Skeletal muscle tissue (tissue), 4 donors: ENCODE data around the gene PLA2G15. TPM values are rescaled to one million over a fixed set of nuclear protein-coding genes. Genes with fewer than 3 reads are reported as not detected.

Source experiments
- H3K27ac ChIP-seq: one replicate; pipeline ENCODE4 v1.7.0; 2013; ENCODE audit warnings: mild to moderate bottlenecking, low read depth, low read length, inconsistent platforms
- H3K27me3 ChIP-seq, 3 donors: one replicate each; pipeline ENCODE4 v1.7.0; 2013; ENCODE audit warnings: low read length in 3 of 3; ENCODE audit not compliant: control insufficient read depth in 3 of 3, insufficient read depth in 3 of 3
- H3K36me3 ChIP-seq, 3 donors: one replicate each; pipeline ENCODE4 v1.7.0; 2013; ENCODE audit warnings: low read length in 3 of 3; ENCODE audit not compliant: control insufficient read depth in 3 of 3, insufficient read depth in 3 of 3
- H3K4me1 ChIP-seq, 3 donors: one replicate each; pipeline ENCODE4 v1.7.0; 2013; ENCODE audit warnings: low read length in 3 of 3, mild to moderate bottlenecking in 3 of 3; ENCODE audit not compliant: control insufficient read depth in 3 of 3, insufficient read depth in 3 of 3
- H3K4me3 ChIP-seq, 3 donors: one replicate each; pipeline ENCODE4 v1.7.0; 2013; ENCODE audit warnings: low read length in 3 of 3
- H3K9ac ChIP-seq, 3 donors: one replicate each; pipeline ENCODE4 v1.7.0; 2013; ENCODE audit warnings: low read length in 3 of 3, mild to moderate bottlenecking in 3 of 3, moderate library complexity in 2 of 3, low read depth in 1 of 3
- H3K9me3 ChIP-seq, 3 donors: one replicate each; pipeline ENCODE4 v1.7.0; 2013; ENCODE audit warnings: low read length in 3 of 3; ENCODE audit not compliant: control insufficient read depth in 3 of 3
- total RNA-seq: library from RNA; depleted of rRNA; stranded (reverse); fragments of >200 nt; gene quantifications from one replicate; pipeline ENCODE4 v1.2.3, GENCODE V29; 2014
- donor health status: Osteomylitis.

Gene PLA2G15
- total RNA-seq, 1 donor from 2014 or later, result 23.0 TPM

DNA sequence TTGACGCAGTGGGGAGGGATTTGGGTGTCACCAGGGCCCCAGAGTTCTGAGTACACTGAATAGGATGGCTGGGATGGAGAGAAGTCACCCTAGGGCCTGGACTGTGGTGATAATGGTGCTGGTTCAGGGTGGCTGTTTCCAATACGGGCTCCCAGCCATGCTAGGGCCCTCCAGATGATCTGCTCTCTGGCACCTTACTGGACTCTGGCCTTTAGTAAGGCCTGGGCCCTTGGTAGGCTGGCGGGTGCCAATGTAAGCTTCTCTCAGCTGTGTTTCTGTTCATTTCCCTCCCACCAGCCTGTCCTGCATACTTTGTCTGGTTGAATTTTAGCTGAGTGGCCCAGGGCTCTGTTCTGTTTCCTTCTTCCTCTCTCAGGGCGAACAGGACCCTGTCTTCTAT is 2.8 kb downstream of the PLA2G15 start:
- H3K36me3 ChIP-seq, result peaks cover 5 to 20% (median 16%) of the 10 kb centered on the region in 3 donors
- peaks cover 61 to 79% (median 74%) of the 10 kb centered on the region in 3 donors for H3K4me1 ChIP-seq
- H3K9me3 ChIP-seq, result no peaks in the 10 kb centered on the region
- H3K27me3 ChIP-seq, result no peaks in the 10 kb centered on the region
- H3K4me3 ChIP-seq, result peak overlapping the region; percentile 95 to 99 (median 99)
- H3K9ac ChIP-seq, result peak overlapping the region; percentile 61 to 91 (median 89)
- H3K27ac ChIP-seq, result peak overlapping the region; percentile 100

DNA sequence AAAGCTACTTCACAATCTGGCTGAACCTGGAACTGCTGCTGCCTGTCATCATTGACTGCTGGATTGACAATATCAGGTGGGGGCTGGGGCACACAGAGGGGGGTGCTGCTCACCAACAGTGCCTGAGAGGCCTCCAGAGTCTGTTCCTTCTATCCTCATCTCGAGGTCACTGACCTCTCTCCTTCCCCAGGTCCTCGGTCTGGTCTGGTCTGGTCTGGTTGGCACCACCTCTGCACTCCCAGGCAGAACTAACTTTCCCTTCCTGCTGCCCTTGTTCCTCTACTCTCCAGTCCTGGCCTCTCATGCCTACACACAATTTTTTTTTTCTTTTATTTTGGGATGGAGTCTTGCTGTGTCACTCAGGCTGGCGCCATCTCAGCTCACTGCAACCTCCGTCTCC is 4.2 kb downstream of the PLA2G15 start:
- Histone ChIP-seq H3K4me3 (peak overlapping the region in 1 of 3 donors; percentile 22), H3K27me3 (no peaks in the 10 kb centered on the region), H3K9ac (peak overlapping the region; percentile 27 to 71 (median 57)), H3K36me3 (peaks cover 16 to 28% (median 22%) of the 10 kb centered on the region in 3 donors), H3K4me1 (peaks cover 63 to 84% (median 82%) of the 10 kb centered on the region in 3 donors), H3K27ac (peak overlapping the region; percentile 100), H3K9me3 (no peaks in the 10 kb centered on the region)

DNA sequence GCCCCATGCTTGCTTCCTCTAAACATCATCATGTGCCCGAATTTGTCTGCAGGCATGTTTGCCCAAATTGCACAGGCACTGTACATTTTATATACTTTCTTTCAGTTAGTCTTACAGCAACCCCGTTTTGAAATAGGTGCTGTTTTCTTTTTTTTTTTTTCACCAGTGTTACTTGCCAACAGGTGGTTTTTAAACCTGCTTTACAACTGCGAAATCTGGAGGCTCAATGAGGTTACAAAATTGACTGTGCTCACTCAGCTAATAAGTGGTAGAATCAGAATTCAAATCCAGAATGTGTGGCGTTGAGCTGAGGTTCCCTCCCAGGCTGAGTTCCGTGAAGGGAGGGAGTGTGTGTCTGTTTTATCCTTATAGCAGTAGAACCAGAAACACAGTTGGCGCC is 5.8 kb downstream of the PLA2G15 start:
- H3K9me3 ChIP-seq, result no peaks in the 10 kb centered on the region
- no peaks in the 10 kb centered on the region for H3K27me3 ChIP-seq
- H3K4me3 ChIP-seq, result no peak overlapping the region
- peaks cover 32 to 43% (median 36%) of the 10 kb centered on the region in 3 donors for H3K36me3 ChIP-seq
- H3K27ac ChIP-seq, result peak overlapping the region; percentile 100
- peaks cover 55 to 90% (median 80%) of the 10 kb centered on the region in 3 donors for H3K4me1 ChIP-seq
- H3K9ac ChIP-seq, result peak overlapping the region in 2 of 3 donors; percentile 86 to 87

- H3K9ac ChIP-seq, result peak overlapping the region; percentile 63 to 87 (median 86)
- H3K36me3 ChIP-seq, result peaks cover 35 to 46% (median 43%) of the 10 kb centered on the region in 3 donors
- peak overlapping the region; percentile 100 for H3K27ac ChIP-seq
- no peaks in the 10 kb centered on the region for H3K9me3 ChIP-seq
- H3K4me1 ChIP-seq, result peaks cover 46 to 86% (median 71%) of the 10 kb centered on the region in 3 donors
- H3K4me3 ChIP-seq, result peak overlapping the region in 2 of 3 donors; percentile 5 to 41
- no peaks in the 10 kb centered on the region for H3K27me3 ChIP-seq
These were observed 6.7 kb downstream of the PLA2G15 start for GRCh38 chr16:68251832-68252231.

- H3K4me1 ChIP-seq, result peaks cover 42 to 86% (median 71%) of the 10 kb centered on the region in 3 donors
- peaks cover 35 to 46% (median 44%) of the 10 kb centered on the region in 3 donors for H3K36me3 ChIP-seq
- H3K9ac ChIP-seq, result peak overlapping the region; percentile 63 to 87 (median 86)
- peak overlapping the region in 2 of 3 donors; percentile 5 to 41 for H3K4me3 ChIP-seq
- no peaks in the 10 kb centered on the region for H3K9me3 ChIP-seq
- H3K27me3 ChIP-seq, result no peaks in the 10 kb centered on the region
- peak overlapping the region; percentile 100 for H3K27ac ChIP-seq
These were observed 7.2 kb downstream of the PLA2G15 start for GRCh38 chr16:68252383-68252782.

GRCh38 chr16:68253721-68254120 is 8.5 kb downstream of the PLA2G15 start:
- no peaks in the 10 kb centered on the region for H3K9me3 ChIP-seq
- H3K36me3 ChIP-seq, result peaks cover 35 to 48% (median 47%) of the 10 kb centered on the region in 3 donors
- no peaks in the 10 kb centered on the region for H3K27me3 ChIP-seq
- peak overlapping the region in 1 of 3 donors; percentile 62 for H3K9ac ChIP-seq
- H3K4me1 ChIP-seq, result peaks cover 42 to 86% (median 71%) of the 10 kb centered on the region in 3 donors
- H3K4me3 ChIP-seq, result no peak overlapping the region
- peak overlapping the region; percentile 100 for H3K27ac ChIP-seq

DNA sequence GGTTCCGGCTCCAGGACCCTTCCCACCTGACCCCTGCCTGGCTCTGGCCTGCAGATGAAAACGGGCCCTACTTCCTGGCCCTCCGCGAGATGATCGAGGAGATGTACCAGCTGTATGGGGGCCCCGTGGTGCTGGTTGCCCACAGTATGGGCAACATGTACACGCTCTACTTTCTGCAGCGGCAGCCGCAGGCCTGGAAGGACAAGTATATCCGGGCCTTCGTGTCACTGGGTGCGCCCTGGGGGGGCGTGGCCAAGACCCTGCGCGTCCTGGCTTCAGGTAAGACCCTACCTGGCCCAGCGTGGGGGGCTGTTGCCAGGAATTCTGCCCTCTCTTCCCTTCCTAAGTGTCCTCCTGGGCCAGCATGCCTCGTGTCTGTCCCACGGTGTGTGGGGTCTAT is 10.5 kb downstream of the PLA2G15 start:
- peaks cover 48 to 90% (median 78%) of the 10 kb centered on the region in 3 donors for H3K4me1 ChIP-seq
- H3K27ac ChIP-seq, result peak overlapping the region; percentile 90
- H3K27me3 ChIP-seq, result no peaks in the 10 kb centered on the region
- no peaks in the 10 kb centered on the region for H3K9me3 ChIP-seq
- H3K4me3 ChIP-seq, result no peak overlapping the region
- H3K36me3 ChIP-seq, result peaks cover 53 to 56% (median 53%) of the 10 kb centered on the region in 3 donors
- H3K9ac ChIP-seq, result peak overlapping the region in 1 of 3 donors; percentile 10

DNA sequence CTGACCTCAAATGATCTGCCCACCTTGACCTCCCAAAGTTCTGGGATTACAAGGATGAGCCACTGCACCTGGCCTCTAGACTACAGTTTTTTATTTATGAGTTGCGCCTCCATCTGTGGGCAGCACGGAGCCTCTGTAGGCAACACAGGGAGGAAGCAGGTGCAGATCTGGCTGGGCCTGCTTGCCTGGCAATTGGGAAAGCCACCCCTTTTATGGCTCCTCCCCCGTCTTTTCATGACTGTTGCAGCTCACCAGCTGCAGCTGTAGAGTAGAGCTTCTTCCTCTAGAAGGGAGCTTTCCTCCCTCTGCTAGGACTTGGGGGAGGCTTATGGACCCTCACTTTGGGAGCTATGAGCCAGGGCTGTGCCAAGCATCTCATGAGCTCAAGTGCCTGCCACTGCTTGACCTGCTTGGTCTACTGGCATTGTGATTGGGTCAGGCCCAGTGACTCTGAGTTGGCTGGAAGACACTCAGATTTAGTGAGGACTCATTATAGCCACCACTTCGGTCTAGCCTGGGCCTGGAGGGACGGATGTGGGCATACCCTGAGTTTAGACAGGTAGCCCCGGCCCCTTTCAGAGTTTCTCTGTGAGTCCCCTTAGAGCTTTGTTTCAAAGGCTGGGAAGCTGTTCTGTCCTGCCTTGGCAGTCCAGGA is 12.2 kb downstream of the PLA2G15 start:
- H3K4me1 ChIP-seq, result peaks cover 50 to 92% (median 74%) of the 10 kb centered on the region in 3 donors
- peaks cover 54 to 55% (median 55%) of the 10 kb centered on the region in 3 donors for H3K36me3 ChIP-seq
- peak overlapping the region; percentile 90 for H3K27ac ChIP-seq
- no peaks in the 10 kb centered on the region for H3K27me3 ChIP-seq
- peak overlapping the region; percentile 27 to 81 (median 74) for H3K9ac ChIP-seq
- H3K9me3 ChIP-seq, result no peaks in the 10 kb centered on the region
- H3K4me3 ChIP-seq, result peak overlapping the region in 1 of 3 donors; percentile 13

- peaks cover 43 to 86% (median 68%) of the 10 kb centered on the region in 3 donors for H3K4me1 ChIP-seq
- H3K9me3 ChIP-seq, result no peaks in the 10 kb centered on the region
- peaks cover 50 to 54% (median 50%) of the 10 kb centered on the region in 3 donors for H3K36me3 ChIP-seq
- peak overlapping the region in 1 of 3 donors; percentile 22 for H3K4me3 ChIP-seq
- H3K9ac ChIP-seq, result peak overlapping the region; percentile 27 to 81 (median 74)
- no peaks in the 10 kb centered on the region for H3K27me3 ChIP-seq
- H3K27ac ChIP-seq, result peak overlapping the region; percentile 90
These were observed 13.0 kb downstream of the PLA2G15 start for GRCh38 chr16:68257906-68258800.
